BJ (cell line): ENCODE results near the gene PSD4. TPM values are rescaled to one million over a fixed set of nuclear protein-coding genes. Genes with fewer than 3 reads are reported as not detected.
A peak's percentile ranks its signal among the peaks of the same experiment; 100 is the strongest.

Experiments used
- CTCF ChIA-PET: fragments of 350-600 bp; formaldehyde crosslinking; extraction: SDS; loops from one replicate; lab custom pipeline; 2021; ENCODE audit warnings: antibody characterized with exemption, inconsistent platforms; lab: Yijun Ruan, JAX
- POLR2A ChIA-PET: fragments of 300-600 bp; sonication (Branson Sonifier 250); formaldehyde crosslinking; extraction: SDS; loops from one replicate; lab custom pipeline; 2021; ENCODE audit warnings: antibody characterized with exemption; lab: Charles Lee
- DNase-seq: peaks from one replicate; pipeline ENCODE4 v3.0.0-alpha.2; 2011; ENCODE audit warnings: low read depth
- H3K27me3 ChIP-seq: 2 replicates; pipeline ENCODE4 v1.6.0; 2011; ENCODE audit warnings: low read length; ENCODE audit not compliant: control insufficient read depth, insufficient read depth
- H3K36me3 ChIP-seq: 2 replicates; pipeline ENCODE4 v1.5.1; 2011; ENCODE audit warnings: low read length; ENCODE audit not compliant: control insufficient read depth, insufficient read depth
- H3K4me3 ChIP-seq: 2 replicates; pipeline ENCODE4 v1.5.1; 2011; ENCODE audit warnings: low read depth, mild to moderate bottlenecking, control low read depth, low read length
- polyA plus RNA-seq: library from polyadenylated mRNA; depleted of rRNA; stranded (reverse); fragments of >200 nt; gene quantifications from 2 replicates; pipeline ENCODE4 v1.2.3, GENCODE V29; 2011
- TF ChIP-seq, protein P1 (sequence below): IDR thresholded peaks from 2 replicates; pipeline ENCODE4 v1.5.1; 2011; ENCODE audit warnings: low read depth, mild to moderate bottlenecking, control low read depth, inconsistent platforms, low read length, moderate library complexity; ENCODE audit not compliant: insufficient read depth

Gene PSD4
- polyA plus RNA-seq, 1 experiment = 1.9 TPM

DNA sequence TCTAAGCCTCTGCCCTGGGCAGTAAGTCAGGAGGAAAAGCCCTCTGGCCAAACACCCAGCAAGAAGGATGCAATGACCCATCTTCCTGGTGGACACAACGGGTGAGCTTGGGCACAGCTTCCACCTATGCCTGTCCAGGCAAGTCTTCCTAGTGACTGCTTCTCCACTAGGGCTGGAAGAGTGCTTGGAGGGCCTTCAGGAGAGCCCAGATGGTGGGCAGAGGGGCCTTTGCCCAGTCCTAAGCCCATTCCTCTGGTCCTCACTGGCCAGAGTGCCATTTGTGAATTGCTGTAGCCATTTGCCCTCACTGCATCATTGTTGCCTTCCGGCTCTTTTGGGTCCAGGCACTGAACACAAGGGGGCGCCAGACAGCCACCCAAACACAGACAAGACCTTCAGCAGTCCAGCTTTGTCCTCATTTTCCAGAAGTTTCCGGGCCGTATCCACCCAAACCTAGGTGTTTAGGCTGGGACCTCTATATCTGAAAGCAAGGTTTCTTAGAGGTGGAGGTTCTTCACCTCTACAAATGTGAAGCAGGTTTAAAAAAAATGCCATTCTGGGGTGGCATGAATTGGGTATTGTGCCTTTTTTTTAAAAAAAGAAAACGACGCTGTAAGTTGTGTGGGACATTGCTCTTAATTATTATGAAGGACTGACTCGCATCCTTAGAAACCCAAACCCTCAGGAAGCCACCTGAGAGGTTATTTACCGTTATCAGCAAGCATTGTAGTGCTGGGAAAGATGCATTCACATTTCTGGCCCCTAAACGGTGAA, 75.4 kb downstream of the PSD4 start:
- H3K27me3 ChIP-seq = no peaks in the 10 kb centered on the region
- POLR2A ChIA-PET = no interaction called here
- CTCF ChIA-PET = interaction anchor here (0.6 to 6.2 kb wide), 32 partner anchors 9 to 141 kb away, joined by 3 to 95 read pairs (median 4); no protein-coding TSS in a partner anchor
- no peak overlapping the region for H3K4me3 ChIP-seq
- TF ChIP-seq, protein P1, sequence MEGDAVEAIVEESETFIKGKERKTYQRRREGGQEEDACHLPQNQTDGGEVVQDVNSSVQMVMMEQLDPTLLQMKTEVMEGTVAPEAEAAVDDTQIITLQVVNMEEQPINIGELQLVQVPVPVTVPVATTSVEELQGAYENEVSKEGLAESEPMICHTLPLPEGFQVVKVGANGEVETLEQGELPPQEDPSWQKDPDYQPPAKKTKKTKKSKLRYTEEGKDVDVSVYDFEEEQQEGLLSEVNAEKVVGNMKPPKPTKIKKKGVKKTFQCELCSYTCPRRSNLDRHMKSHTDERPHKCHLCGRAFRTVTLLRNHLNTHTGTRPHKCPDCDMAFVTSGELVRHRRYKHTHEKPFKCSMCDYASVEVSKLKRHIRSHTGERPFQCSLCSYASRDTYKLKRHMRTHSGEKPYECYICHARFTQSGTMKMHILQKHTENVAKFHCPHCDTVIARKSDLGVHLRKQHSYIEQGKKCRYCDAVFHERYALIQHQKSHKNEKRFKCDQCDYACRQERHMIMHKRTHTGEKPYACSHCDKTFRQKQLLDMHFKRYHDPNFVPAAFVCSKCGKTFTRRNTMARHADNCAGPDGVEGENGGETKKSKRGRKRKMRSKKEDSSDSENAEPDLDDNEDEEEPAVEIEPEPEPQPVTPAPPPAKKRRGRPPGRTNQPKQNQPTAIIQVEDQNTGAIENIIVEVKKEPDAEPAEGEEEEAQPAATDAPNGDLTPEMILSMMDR = peak; percentile 90
- no peak for DNase-seq
- H3K36me3 ChIP-seq = peaks cover 2% of the 10 kb centered on the region; the same call in 1 of the 2 replicates

DNA sequence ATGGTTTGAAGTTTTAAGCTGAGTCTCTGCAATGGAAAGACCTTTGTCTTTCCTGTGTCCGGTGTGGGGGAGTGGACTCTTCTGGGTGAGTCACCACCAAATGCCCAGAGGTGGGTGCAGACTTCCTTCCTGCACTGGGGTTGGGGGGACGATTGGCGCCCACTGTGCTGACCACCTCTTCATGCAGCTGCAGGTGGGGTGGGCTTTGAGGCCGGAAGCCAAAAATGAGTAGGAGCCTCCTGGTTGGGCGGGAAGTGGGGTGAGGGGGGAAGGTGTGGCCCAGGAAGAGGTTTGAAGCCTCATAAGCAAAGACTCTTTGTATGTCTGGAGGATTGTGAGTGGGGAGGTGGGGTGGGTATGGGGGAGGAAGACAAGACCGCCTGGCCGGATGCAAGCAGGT, 77.3 kb downstream of the PSD4 start:
- POLR2A ChIA-PET = no interaction called here
- Histone ChIP-seq H3K4me3 (no peak overlapping the region), H3K36me3 (peaks cover 2% of the 10 kb centered on the region; the same call in 1 of the 2 replicates), H3K27me3 (no peaks in the 10 kb centered on the region)
- no peak for DNase-seq
- TF ChIP-seq, protein P1 = no peak
- CTCF ChIA-PET = interaction anchor here (0.8 to 1.6 kb wide), 6 partner anchors 14 to 139 kb away, joined by 3 to 11 read pairs (median 4); no protein-coding TSS in a partner anchor

DNA sequence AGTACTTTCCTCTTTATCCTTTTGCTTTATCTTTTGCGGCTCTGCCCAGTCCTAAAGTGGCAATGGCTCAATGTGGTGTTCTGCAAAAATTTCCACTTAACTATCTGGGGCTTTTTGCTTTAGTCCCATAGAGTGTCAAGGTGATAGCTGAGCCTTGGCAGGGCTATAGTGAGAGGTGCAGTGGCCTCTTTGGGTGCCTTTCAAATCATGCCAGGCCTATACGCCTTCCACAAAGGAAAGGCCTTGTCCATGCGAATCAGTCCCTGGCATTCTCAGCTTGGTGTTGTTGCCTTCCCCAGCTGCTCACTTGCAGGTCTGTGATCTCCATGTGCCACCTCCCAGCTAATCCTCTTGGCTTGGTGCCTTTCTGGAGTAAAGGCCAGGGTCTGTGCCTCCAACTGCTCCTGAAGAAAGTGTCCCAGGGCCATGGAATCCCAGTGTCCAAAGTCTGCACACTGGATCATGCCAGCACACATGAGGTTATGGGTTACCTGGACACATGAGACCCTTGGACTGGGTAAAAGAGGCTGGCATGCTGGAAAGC, 78.3 kb downstream of the PSD4 start:
- Histone ChIP-seq H3K4me3 (no peak overlapping the region), H3K27me3 (no peaks in the 10 kb centered on the region), H3K36me3 (peaks cover 3% of the 10 kb centered on the region)
- ChIA-PET POLR2A (no interaction called here), CTCF (interaction anchor here (1.1 to 1.6 kb wide), 4 partner anchors 32 to 119 kb away, joined by 3 to 11 read pairs (median 4); no protein-coding TSS in a partner anchor)
- TF ChIP-seq, protein P1 = no peak
- DNase-seq = no peak

DNA sequence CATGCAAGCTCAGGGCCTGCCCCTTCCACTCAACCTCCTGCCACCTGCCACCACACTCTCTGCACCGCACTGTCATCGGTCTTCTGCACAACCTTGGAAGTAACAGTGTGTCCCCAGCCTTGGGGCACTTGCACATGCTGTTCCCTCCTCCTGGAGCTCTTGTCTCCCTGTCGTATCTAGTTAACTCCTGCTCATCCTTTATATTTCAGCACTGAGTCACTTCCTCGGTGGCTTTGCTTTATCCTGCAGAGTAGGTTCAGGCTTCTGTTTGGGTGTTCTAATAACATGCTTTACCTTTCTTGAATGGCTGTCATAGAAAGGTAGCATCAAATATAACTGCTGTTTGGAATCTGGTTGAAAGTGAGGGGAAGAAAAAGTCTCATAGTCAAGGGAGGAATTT, 79.7 kb downstream of the PSD4 start:
- peaks cover 3% of the 10 kb centered on the region for H3K36me3 ChIP-seq
- H3K27me3 ChIP-seq = no peaks in the 10 kb centered on the region
- TF ChIP-seq, protein P1 = no peak
- H3K4me3 ChIP-seq = no peak overlapping the region
- POLR2A ChIA-PET = no interaction called here
- CTCF ChIA-PET = interaction anchor here (1.1 to 2.1 kb wide), 5 partner anchors 20 to 137 kb away, joined by 3 to 7 read pairs (median 4); no protein-coding TSS in a partner anchor
- DNase-seq = no peak
